Neural progenitor cell (in vitro differentiated cells): ENCODE data around the gene PAQR8. TPM values are rescaled to one million over a fixed set of nuclear protein-coding genes. Genes with fewer than 3 reads are reported as not detected.

Source experiments
- DNase-seq: peaks from one replicate; pipeline ENCODE4 v3.0.0-alpha.2; 2016; ENCODE audit warnings: low spot score
- H2AFZ ChIP-seq: fragments of 200-600 bp; sonication (generic); replicated peaks from 2 replicates; pipeline ENCODE4 v1.6.1; 2016; ENCODE audit warnings: antibody characterized with exemption
- H3F3A ChIP-seq: fragments of 200-600 bp; sonication (generic); 2 replicates; pipeline ENCODE4 v1.6.1; 2016; ENCODE audit warnings: antibody characterized with exemption, low read depth
- H3K27ac ChIP-seq: fragments of 200-600 bp; sonication (generic); 2 replicates; pipeline ENCODE4 v1.5.1; 2016; ENCODE audit warnings: mild to moderate bottlenecking
- H3K27me3 ChIP-seq: fragments of 200-600 bp; sonication (generic); 2 replicates; pipeline ENCODE4 v1.6.1; 2016; ENCODE audit warnings: mild to moderate bottlenecking, moderate library complexity
- H3K36me3 ChIP-seq: fragments of 200-600 bp; sonication (generic); 2 replicates; pipeline ENCODE4 v1.5.1; 2016
- H3K4me1 ChIP-seq: fragments of 200-600 bp; sonication (generic); 2 replicates; pipeline ENCODE4 v1.6.1; 2016; ENCODE audit warnings: mixed run types
- H3K4me2 ChIP-seq: fragments of 200-600 bp; sonication (generic); 2 replicates; pipeline ENCODE4 v1.6.1; 2016
- H3K4me3 ChIP-seq: fragments of 200-600 bp; sonication (generic); 2 replicates; pipeline ENCODE4 v1.5.1; 2016
- H3K79me2 ChIP-seq: fragments of 200-600 bp; sonication (generic); 2 replicates; pipeline ENCODE4 v1.6.1; 2016; ENCODE audit warnings: low read depth
- H3K9ac ChIP-seq: fragments of 200-600 bp; sonication (generic); 2 replicates; pipeline ENCODE4 v1.6.1; 2016
- H3K9me3 ChIP-seq: fragments of 200-600 bp; sonication (generic); 2 replicates; pipeline ENCODE4 v1.5.1; 2016; ENCODE audit warnings: low read depth
- H4K20me1 ChIP-seq: fragments of 200-600 bp; sonication (generic); 2 replicates; pipeline ENCODE4 v1.6.1; 2016; ENCODE audit warnings: low read depth
- H3K27ac Mint-ChIP-seq: 3 replicates; pipeline ENCODE4 v1.8.0; 2021; ENCODE audit warnings: mixed read lengths
- H3K27me3 Mint-ChIP-seq: 2 replicates; pipeline ENCODE4 v1.8.0; 2022; ENCODE audit warnings: low read depth, mild to moderate bottlenecking, inconsistent platforms, moderate library complexity, mixed read lengths; ENCODE audit not compliant: insufficient read depth
- H3K36me3 Mint-ChIP-seq: 3 replicates; pipeline ENCODE4 v1.8.0; 2021; ENCODE audit warnings: mixed read lengths
- H3K4me1 Mint-ChIP-seq: 3 replicates; pipeline ENCODE4 v1.8.0; 2021; ENCODE audit warnings: mixed read lengths
- H3K4me3 Mint-ChIP-seq: 3 replicates; pipeline ENCODE4 v1.8.0; 2021; ENCODE audit warnings: mild to moderate bottlenecking, moderate library complexity, mixed read lengths
- H3K9me3 Mint-ChIP-seq: 3 replicates; pipeline ENCODE4 v1.8.0; 2020; ENCODE audit warnings: mixed read lengths
- CTCF ChIP-seq: fragments of 200-600 bp; sonication (generic); IDR thresholded peaks from 2 replicates; pipeline ENCODE4 v1.5.1; 2017; ENCODE audit warnings: antibody characterized with exemption, mild to moderate bottlenecking
- EZH2 ChIP-seq: fragments of 200-600 bp; sonication (generic); IDR thresholded peaks from 2 replicates; pipeline ENCODE4 v1.6.1; 2017; ENCODE audit warnings: antibody characterized with exemption, mild to moderate bottlenecking, moderate library complexity
- EZH2phosphoT487 ChIP-seq: fragments of 200-600 bp; sonication (generic); IDR thresholded peaks from 2 replicates; pipeline ENCODE4 v1.6.1; 2017; ENCODE audit warnings: antibody characterized with exemption
- total RNA-seq: library from RNA; depleted of rRNA; stranded (reverse); fragments of >200 nt; gene quantifications from 2 replicates; pipeline ENCODE4 v1.2.3, GENCODE V29; 2015; ENCODE audit warnings: low replicate concordance

PAQR8 gene
- total RNA-seq, 1 donor from 2014 or later: 16.9 TPM

- Mint-ChIP-seq H3K4me1 (peaks cover 32% of the 10 kb centered on the region), H3K27ac (no peak overlapping the region)
Observed at GRCh38 chr6:52351879-52352238, 10.1 kb upstream of the PAQR8 start.

GRCh38 chr6:52352239-52353018, 9.5 kb upstream of the PAQR8 start:
- no peak overlapping the region for H3K27ac ChIP-seq
- no peak overlapping the region for H3K4me3 ChIP-seq
- Mint-ChIP-seq H3K27ac (peak overlapping the region; percentile 18), H3K27me3 (peaks cover 2% of the 10 kb centered on the region), H3K4me1 (peaks cover 32% of the 10 kb centered on the region), H3K36me3 (no peaks in the 10 kb centered on the region), H3K4me3 (no peak overlapping the region), H3K9me3 (no peaks in the 10 kb centered on the region)
- peaks cover 13% of the 10 kb centered on the region for H3K4me1 ChIP-seq
- no peaks in the 10 kb centered on the region for H3K27me3 ChIP-seq
- H3K36me3 ChIP-seq: no peaks in the 10 kb centered on the region
- H2AFZ ChIP-seq: no peak overlapping the region
- peak overlapping the region; percentile 51 for H3K4me2 ChIP-seq
- TF ChIP-seq EZH2phosphoT487 (no peak), EZH2 (no peak), CTCF (no peak)
- peaks cover 12% of the 10 kb centered on the region for H3F3A ChIP-seq
- H3K79me2 ChIP-seq: no peaks in the 10 kb centered on the region
- peak; percentile 16 for DNase-seq
- no peaks in the 10 kb centered on the region for H4K20me1 ChIP-seq
- no peak overlapping the region for H3K9ac ChIP-seq
- no peaks in the 10 kb centered on the region for H3K9me3 ChIP-seq

More at GRCh38 chr6:52351879-52352238, 10.1 kb upstream of the PAQR8 start:
- Histone ChIP-seq H3K27ac (no peak overlapping the region), H3K4me1 (peaks cover 13% of the 10 kb centered on the region), H3F3A (peaks cover 12% of the 10 kb centered on the region), H2AFZ (no peak overlapping the region), H3K4me2 (no peak overlapping the region), H4K20me1 (no peaks in the 10 kb centered on the region), H3K4me3 (no peak overlapping the region), H3K9me3 (no peaks in the 10 kb centered on the region), H3K36me3 (no peaks in the 10 kb centered on the region), H3K9ac (no peak overlapping the region), H3K27me3 (no peaks in the 10 kb centered on the region), H3K79me2 (no peaks in the 10 kb centered on the region)
- Mint-ChIP-seq H3K9me3 (no peaks in the 10 kb centered on the region), H3K4me3 (no peak overlapping the region), H3K27me3 (peaks cover 2% of the 10 kb centered on the region), H3K36me3 (no peaks in the 10 kb centered on the region)
- no peak for DNase-seq
- TF ChIP-seq EZH2phosphoT487: no peak

GRCh38 chr6:52356017-52356416, 5.9 kb upstream of the PAQR8 start:
- Mint-ChIP-seq H3K9me3 (no peaks in the 10 kb centered on the region), H3K27ac (no peak overlapping the region), H3K4me3 (no peak overlapping the region), H3K4me1 (peaks cover 29% of the 10 kb centered on the region), H3K27me3 (peaks cover 2% of the 10 kb centered on the region), H3K36me3 (no peaks in the 10 kb centered on the region)
- no peaks in the 10 kb centered on the region for H4K20me1 ChIP-seq
- no peaks in the 10 kb centered on the region for H3K9me3 ChIP-seq
- H3K4me2 ChIP-seq: no peak overlapping the region
- H3K36me3 ChIP-seq: no peaks in the 10 kb centered on the region
- H3K27me3 ChIP-seq: peaks cover 7% of the 10 kb centered on the region
- no peak overlapping the region for H3K4me3 ChIP-seq
- peaks cover 18% of the 10 kb centered on the region for H3K4me1 ChIP-seq
- TF ChIP-seq EZH2phosphoT487: no peak
- TF ChIP-seq EZH2: no peak
- TF ChIP-seq CTCF: no peak
- no peak overlapping the region for H3K9ac ChIP-seq
- no peak for DNase-seq
- H3F3A ChIP-seq: peaks cover 12% of the 10 kb centered on the region
- H3K79me2 ChIP-seq: no peaks in the 10 kb centered on the region
- no peak overlapping the region for H3K27ac ChIP-seq
- H2AFZ ChIP-seq: no peak overlapping the region

GRCh38 chr6:52359403-52359802, 2.5 kb upstream of the PAQR8 start:
- Mint-ChIP-seq H3K27ac (no peak overlapping the region), H3K9me3 (no peaks in the 10 kb centered on the region), H3K4me3 (no peak overlapping the region), H3K27me3 (peaks cover 14% of the 10 kb centered on the region), H3K36me3 (no peaks in the 10 kb centered on the region), H3K4me1 (peaks cover 29% of the 10 kb centered on the region)
- no peak overlapping the region for H3K9ac ChIP-seq
- no peaks in the 10 kb centered on the region for H3K36me3 ChIP-seq
- no peaks in the 10 kb centered on the region for H3K9me3 ChIP-seq
- peak; percentile 2 for TF ChIP-seq EZH2phosphoT487
- TF ChIP-seq CTCF: no peak
- peaks cover 10% of the 10 kb centered on the region for H3K79me2 ChIP-seq
- peaks cover 11% of the 10 kb centered on the region for H3K4me1 ChIP-seq
- H3K27me3 ChIP-seq: peaks cover 32% of the 10 kb centered on the region
- DNase-seq: no peak
- no peak overlapping the region for H3K4me2 ChIP-seq
- no peak overlapping the region for H2AFZ ChIP-seq
- peaks cover 6% of the 10 kb centered on the region for H3F3A ChIP-seq
- no peak overlapping the region for H3K27ac ChIP-seq
- H3K4me3 ChIP-seq: no peak overlapping the region
- H4K20me1 ChIP-seq: peaks cover 11% of the 10 kb centered on the region
